ENCODE measurements around the gene ARID1B. TPM values are rescaled to one million over a fixed set of nuclear protein-coding genes. Genes with fewer than 3 reads are reported as not detected.

Gene ARID1B
- total RNA-seq, 1 donor from 2014 or later: 62.1 TPM

DNA sequence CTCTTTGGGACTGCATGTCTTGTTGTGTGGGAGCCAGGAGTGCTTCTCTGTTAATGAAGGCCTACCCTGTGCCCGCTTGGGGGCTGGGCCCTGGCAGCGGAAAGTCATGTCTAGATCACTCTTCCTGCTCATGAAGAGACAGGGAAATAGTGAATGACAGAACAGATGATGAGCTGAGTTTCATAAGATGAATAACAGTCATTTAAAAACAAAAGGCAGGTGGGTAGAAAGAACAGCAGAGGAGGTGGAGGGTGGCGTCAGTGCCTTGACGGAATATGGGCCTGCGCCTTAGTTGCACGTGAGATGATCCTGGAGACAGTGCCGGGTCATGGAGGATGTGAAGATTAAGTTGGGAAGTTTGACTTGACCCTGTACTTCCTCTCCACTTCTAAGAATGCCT is 85.5 kb downstream of the ARID1B start:
- Histone ChIP-seq H3K9me3 (ENCODE audit: low read depth) (no peaks in the 10 kb centered on the region), H3K36me3 (peaks cover 4% of the 10 kb centered on the region), H3K9ac (no peak overlapping the region), H3K4me3 (no peak overlapping the region), H3K79me2 (ENCODE audit: low read depth) (peaks cover 100% of the 10 kb centered on the region), H3K4me1 (peaks cover 19% of the 10 kb centered on the region), H3K4me2 (no peak overlapping the region), H3K27ac (no peak overlapping the region), H2AFZ (replicated peaks) (no peak overlapping the region), H3K27me3 (no peaks in the 10 kb centered on the region), H3F3A (ENCODE audit: low read depth) (peaks cover 4% of the 10 kb centered on the region), H4K20me1 (ENCODE audit: low read depth) (peaks cover 69% of the 10 kb centered on the region)
- peak overlapping the region; percentile 11 for H3K4me3 Mint-ChIP-seq
- peaks cover 13% of the 10 kb centered on the region for H3K9me3 Mint-ChIP-seq
- TF ChIP-seq, protein P1, sequence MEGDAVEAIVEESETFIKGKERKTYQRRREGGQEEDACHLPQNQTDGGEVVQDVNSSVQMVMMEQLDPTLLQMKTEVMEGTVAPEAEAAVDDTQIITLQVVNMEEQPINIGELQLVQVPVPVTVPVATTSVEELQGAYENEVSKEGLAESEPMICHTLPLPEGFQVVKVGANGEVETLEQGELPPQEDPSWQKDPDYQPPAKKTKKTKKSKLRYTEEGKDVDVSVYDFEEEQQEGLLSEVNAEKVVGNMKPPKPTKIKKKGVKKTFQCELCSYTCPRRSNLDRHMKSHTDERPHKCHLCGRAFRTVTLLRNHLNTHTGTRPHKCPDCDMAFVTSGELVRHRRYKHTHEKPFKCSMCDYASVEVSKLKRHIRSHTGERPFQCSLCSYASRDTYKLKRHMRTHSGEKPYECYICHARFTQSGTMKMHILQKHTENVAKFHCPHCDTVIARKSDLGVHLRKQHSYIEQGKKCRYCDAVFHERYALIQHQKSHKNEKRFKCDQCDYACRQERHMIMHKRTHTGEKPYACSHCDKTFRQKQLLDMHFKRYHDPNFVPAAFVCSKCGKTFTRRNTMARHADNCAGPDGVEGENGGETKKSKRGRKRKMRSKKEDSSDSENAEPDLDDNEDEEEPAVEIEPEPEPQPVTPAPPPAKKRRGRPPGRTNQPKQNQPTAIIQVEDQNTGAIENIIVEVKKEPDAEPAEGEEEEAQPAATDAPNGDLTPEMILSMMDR (IDR thresholded peaks at IDR 0.05): no peak
- TF ChIP-seq EZH2 (IDR thresholded peaks at IDR 0.05) (no peak), EZH2phosphoT487 (IDR thresholded peaks at IDR 0.05) (no peak)
- DNase-seq (ENCODE audit: low spot score): no peak
- H3K36me3 Mint-ChIP-seq: peaks cover 20% of the 10 kb centered on the region
- H3K27me3 Mint-ChIP-seq (ENCODE audit: insufficient read depth, low read depth): no peaks in the 10 kb centered on the region
- no peak overlapping the region for H3K27ac Mint-ChIP-seq
- H3K4me1 Mint-ChIP-seq: peaks cover 7% of the 10 kb centered on the region

DNA sequence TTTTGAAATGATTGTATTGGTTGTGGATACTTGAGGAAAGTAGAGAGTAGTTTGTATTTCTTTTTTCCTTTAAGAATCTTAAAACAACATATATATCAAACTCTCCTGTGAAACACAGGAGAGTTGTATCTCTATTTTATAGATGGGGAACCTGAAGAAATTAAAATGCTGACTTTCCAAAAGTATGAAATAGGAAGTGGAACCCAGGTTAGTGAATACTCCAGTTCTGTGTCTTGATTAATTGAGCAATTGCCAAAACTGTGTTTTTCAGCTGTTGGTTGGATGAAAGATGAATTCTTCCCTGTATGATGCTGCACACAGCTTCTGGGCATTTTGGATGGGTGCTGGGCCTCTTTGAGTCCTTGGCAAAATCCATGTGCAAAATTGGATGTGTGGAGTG is 86.3 kb downstream of the ARID1B start:
- H3K4me1 Mint-ChIP-seq: peaks cover 9% of the 10 kb centered on the region
- H3K4me2 ChIP-seq: no peak overlapping the region
- H4K20me1 ChIP-seq (ENCODE audit: low read depth): peaks cover 69% of the 10 kb centered on the region
- H3K36me3 Mint-ChIP-seq: peaks cover 20% of the 10 kb centered on the region
- peaks cover 27% of the 10 kb centered on the region for H3K4me1 ChIP-seq
- H2AFZ ChIP-seq (replicated peaks): no peak overlapping the region
- H3K9me3 ChIP-seq (ENCODE audit: low read depth): no peaks in the 10 kb centered on the region
- H3K27me3 ChIP-seq: no peaks in the 10 kb centered on the region
- DNase-seq (ENCODE audit: low spot score): no peak
- H3F3A ChIP-seq (ENCODE audit: low read depth): peaks cover 5% of the 10 kb centered on the region
- peaks cover 13% of the 10 kb centered on the region for H3K9me3 Mint-ChIP-seq
- peaks cover 100% of the 10 kb centered on the region for H3K79me2 ChIP-seq (ENCODE audit: low read depth)
- no peak overlapping the region for H3K4me3 Mint-ChIP-seq
- no peak for TF ChIP-seq EZH2 (IDR thresholded peaks at IDR 0.05)
- TF ChIP-seq, protein P1 (IDR thresholded peaks at IDR 0.05): no peak
- TF ChIP-seq EZH2phosphoT487 (IDR thresholded peaks at IDR 0.05): no peak
- no peak overlapping the region for H3K9ac ChIP-seq
- H3K27ac Mint-ChIP-seq: no peak overlapping the region
- no peak overlapping the region for H3K4me3 ChIP-seq
- H3K27me3 Mint-ChIP-seq (ENCODE audit: insufficient read depth, low read depth): no peaks in the 10 kb centered on the region
- H3K27ac ChIP-seq: no peak overlapping the region
- H3K36me3 ChIP-seq: peaks cover 4% of the 10 kb centered on the region

DNA sequence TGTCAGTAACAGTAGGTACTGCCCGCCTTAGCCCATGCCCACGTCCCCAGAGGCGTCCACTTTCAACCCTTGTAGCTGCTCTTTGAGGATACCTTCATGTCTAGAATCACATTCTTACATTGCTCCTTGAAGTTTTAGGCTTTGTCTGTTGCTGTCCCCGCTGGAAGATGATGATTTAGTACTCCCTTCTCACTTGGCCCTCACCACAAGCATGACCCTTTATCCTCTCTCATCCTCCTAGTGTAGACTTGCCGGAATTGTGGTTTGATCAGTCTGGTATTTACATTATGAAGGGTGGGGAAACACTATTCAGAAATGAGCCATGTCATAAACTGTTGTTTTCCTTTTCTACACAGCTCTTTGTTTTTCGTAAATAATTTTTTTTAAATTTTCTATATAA is 87.4 kb downstream of the ARID1B start:
- Histone ChIP-seq H3K79me2 (ENCODE audit: low read depth) (peaks cover 100% of the 10 kb centered on the region), H3K9me3 (ENCODE audit: low read depth) (no peaks in the 10 kb centered on the region), H3F3A (ENCODE audit: low read depth) (peaks cover 13% of the 10 kb centered on the region), H3K4me3 (no peak overlapping the region), H3K4me2 (no peak overlapping the region), H3K4me1 (peaks cover 38% of the 10 kb centered on the region), H4K20me1 (ENCODE audit: low read depth) (peaks cover 70% of the 10 kb centered on the region), H3K36me3 (peaks cover 4% of the 10 kb centered on the region), H3K27me3 (no peaks in the 10 kb centered on the region), H2AFZ (replicated peaks) (no peak overlapping the region), H3K9ac (no peak overlapping the region), H3K27ac (no peak overlapping the region)
- TF ChIP-seq EZH2phosphoT487 (IDR thresholded peaks at IDR 0.05) (no peak), EZH2 (IDR thresholded peaks at IDR 0.05) (no peak)
- TF ChIP-seq, protein P1 (IDR thresholded peaks at IDR 0.05): no peak
- no peak overlapping the region for H3K27ac Mint-ChIP-seq
- peaks cover 13% of the 10 kb centered on the region for H3K9me3 Mint-ChIP-seq
- H3K27me3 Mint-ChIP-seq (ENCODE audit: insufficient read depth, low read depth): no peaks in the 10 kb centered on the region
- no peak overlapping the region for H3K4me3 Mint-ChIP-seq
- peaks cover 20% of the 10 kb centered on the region for H3K4me1 Mint-ChIP-seq
- no peak for DNase-seq (ENCODE audit: low spot score)
- peaks cover 20% of the 10 kb centered on the region for H3K36me3 Mint-ChIP-seq

Measured in neural progenitor cell (in vitro differentiated cells).